ENCODE data around the gene MED12L. TPM values are rescaled to one million over a fixed set of nuclear protein-coding genes. Genes with fewer than 3 reads are reported as not detected.

MED12L gene
- total RNA-seq, 2 experiments from 2014 or later, result 2.9 to 3.4 TPM

DNA sequence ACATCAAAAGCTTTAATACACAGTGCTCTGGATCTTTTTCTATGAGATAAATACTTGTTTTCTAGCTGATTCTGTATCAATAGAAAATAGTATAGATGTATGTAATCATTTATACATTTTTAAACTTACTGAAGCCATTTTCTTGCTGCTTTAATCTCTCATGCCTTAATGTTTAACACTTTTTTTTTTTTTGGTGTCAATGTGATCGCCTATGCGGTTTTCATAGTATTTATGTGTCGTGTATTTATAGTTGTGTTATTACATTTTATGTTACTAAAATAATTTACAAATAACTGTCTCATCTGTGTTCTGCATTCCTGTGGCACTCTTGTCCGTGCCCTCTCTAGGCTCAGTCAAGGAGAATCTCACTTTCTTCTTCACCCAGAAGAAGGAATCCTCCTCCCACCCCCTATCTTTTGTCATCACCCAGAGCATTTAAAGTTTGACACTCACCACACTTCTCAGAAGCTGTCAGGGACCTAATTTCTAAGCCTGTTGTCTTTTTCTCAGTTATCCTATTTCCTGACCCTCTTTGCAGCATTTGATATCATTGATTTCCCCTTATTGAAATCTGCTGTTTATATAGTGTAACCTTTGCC, 138.9 kb downstream of the MED12L start:
- intact Hi-C loops (cut with micrococcal nuclease), result no loop called here
- Mint-ChIP-seq H3K27ac (peak overlapping the region; percentile 92), H3K9me3 (peaks cover 16% of the 10 kb centered on the region), H3K4me1 (ENCODE audit: low read depth) (peaks cover 50% of the 10 kb centered on the region), H3K27me3 (no peaks in the 10 kb centered on the region), H3K36me3 (ENCODE audit: low read depth) (peaks cover 22% of the 10 kb centered on the region), H3K4me3 (no peak overlapping the region)
- DNase-seq (no peak), ATAC-seq (no peak)
- CTCF ChIA-PET, result interaction anchor here (1.5 to 8.5 kb wide), 5 partner anchors 15 to 103 kb away, joined by 3 to 254 read pairs (median 82); partner anchors contain the start of gene P2RY14
- POLR2A ChIA-PET, result interaction anchor here (0.6 to 4.0 kb wide), 5 partner anchors 15 to 56 kb away, joined by 3 to 39 read pairs (median 4); partner anchors contain the start of gene GPR171
- TF ChIP-seq, protein P1, sequence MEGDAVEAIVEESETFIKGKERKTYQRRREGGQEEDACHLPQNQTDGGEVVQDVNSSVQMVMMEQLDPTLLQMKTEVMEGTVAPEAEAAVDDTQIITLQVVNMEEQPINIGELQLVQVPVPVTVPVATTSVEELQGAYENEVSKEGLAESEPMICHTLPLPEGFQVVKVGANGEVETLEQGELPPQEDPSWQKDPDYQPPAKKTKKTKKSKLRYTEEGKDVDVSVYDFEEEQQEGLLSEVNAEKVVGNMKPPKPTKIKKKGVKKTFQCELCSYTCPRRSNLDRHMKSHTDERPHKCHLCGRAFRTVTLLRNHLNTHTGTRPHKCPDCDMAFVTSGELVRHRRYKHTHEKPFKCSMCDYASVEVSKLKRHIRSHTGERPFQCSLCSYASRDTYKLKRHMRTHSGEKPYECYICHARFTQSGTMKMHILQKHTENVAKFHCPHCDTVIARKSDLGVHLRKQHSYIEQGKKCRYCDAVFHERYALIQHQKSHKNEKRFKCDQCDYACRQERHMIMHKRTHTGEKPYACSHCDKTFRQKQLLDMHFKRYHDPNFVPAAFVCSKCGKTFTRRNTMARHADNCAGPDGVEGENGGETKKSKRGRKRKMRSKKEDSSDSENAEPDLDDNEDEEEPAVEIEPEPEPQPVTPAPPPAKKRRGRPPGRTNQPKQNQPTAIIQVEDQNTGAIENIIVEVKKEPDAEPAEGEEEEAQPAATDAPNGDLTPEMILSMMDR (IDR thresholded peaks at IDR 0.05), result no peak

DNA sequence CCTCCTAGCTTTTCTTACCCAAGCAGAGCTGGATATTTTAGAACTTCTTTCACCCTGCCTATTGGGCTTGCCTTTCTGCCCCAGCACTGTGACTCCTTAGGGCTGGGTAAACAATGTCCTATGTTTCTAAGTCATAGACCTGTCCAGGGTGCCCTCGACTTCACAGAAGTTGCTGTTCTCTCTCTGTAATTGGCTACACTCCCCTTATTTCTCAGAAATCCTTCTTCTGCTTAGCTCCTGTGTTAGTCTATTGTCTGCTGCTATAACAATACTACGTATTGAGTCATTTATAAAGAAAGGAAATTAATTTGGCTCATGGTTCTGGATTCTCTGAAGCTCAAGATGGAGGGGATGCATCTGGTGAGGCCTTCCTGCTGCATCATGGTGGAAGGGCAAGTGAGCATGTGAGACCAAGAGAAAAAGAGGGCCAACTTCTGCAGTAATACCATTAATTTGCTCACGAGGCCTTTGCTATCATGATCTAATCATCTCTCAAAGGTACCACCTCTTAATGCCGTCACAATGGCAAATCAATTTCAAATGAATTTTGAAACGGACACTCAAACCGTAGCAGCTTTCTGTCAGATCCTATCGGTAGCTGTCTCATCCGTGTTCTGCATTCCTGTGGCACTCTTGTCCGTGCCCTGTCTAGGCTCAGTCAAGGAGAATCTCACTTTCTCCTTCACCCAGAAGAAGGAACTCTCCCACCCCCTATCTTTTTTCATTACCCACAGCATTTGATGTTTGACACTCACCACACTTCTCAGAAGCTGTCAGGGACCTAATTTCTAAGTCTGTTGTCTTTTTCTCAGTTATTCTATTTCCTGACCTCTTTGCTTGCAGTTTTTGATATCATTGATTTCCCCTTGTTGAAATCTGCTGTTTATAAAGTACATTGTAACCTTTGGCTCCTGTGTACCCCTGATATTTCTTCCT, 139.8 kb downstream of the MED12L start:
- Mint-ChIP-seq H3K27ac (peak overlapping the region; percentile 92), H3K27me3 (no peaks in the 10 kb centered on the region), H3K9me3 (peaks cover 16% of the 10 kb centered on the region), H3K4me3 (peak overlapping the region; percentile 13), H3K4me1 (ENCODE audit: low read depth) (peaks cover 50% of the 10 kb centered on the region), H3K36me3 (ENCODE audit: low read depth) (peaks cover 22% of the 10 kb centered on the region)
- TF ChIP-seq, protein P1 (IDR thresholded peaks at IDR 0.05), result no peak
- ChIA-PET POLR2A (interaction anchor here (0.7 to 4.0 kb wide), 5 partner anchors 8 to 24 kb away, joined by 3 to 39 read pairs (median 4); partner anchors contain the start of gene GPR171), CTCF (interaction anchor here (0.6 to 8.5 kb wide), 7 partner anchors 16 to 102 kb away, joined by 3 to 254 read pairs (median 30); partner anchors contain the start of gene P2RY14)
- intact Hi-C loops (cut with micrococcal nuclease), result no loop called here
- peak; percentile 37 for DNase-seq
- ATAC-seq, result peak; percentile 58

DNA sequence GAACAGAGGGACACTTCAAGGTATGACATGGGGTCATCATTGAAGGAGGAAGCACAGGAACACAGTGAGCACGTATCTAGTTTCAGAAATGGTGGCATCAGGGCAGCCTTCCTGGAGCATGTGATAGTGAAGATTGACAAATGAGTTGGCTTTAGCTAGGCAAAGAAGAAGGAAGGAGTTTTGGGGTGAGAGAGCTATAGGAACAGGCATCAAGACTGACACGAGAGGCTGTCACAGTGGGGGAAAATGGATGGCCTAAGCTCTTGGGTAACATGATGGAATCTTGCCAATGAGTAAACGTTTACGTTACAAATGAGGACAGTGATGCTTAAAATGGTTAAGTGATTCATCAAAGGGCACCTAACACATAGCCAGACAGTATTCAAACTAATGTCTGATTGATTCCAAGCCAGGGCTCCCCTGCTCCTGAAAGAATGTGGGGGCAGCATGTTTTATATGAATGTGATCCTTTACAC, 140.7 kb downstream of the MED12L start:
- Mint-ChIP-seq H3K27me3 (no peaks in the 10 kb centered on the region), H3K4me3 (peak overlapping the region; percentile 10), H3K36me3 (ENCODE audit: low read depth) (peaks cover 14% of the 10 kb centered on the region), H3K9me3 (peaks cover 11% of the 10 kb centered on the region), H3K27ac (peak overlapping the region; percentile 92), H3K4me1 (ENCODE audit: low read depth) (peaks cover 58% of the 10 kb centered on the region)
- POLR2A ChIA-PET, result interaction anchor here (0.6 to 4.0 kb wide), 5 partner anchors 9 to 58 kb away, joined by 3 to 39 read pairs (median 3); partner anchors contain the start of gene GPR171
- ATAC-seq, result peak; percentile 35
- DNase-seq, result no peak
- intact Hi-C loops (cut with micrococcal nuclease), result loop anchor here (2.0 kb wide), 2 partner anchors 21 to 57 kb away; no protein-coding TSS in a partner anchor
- CTCF ChIA-PET, result interaction anchor here (0.7 to 8.5 kb wide), 14 partner anchors 8 to 611 kb away, joined by 3 to 254 read pairs (median 16); partner anchors contain the start of gene P2RY14
- TF ChIP-seq, protein P1 (IDR thresholded peaks at IDR 0.05), result no peak

DNA sequence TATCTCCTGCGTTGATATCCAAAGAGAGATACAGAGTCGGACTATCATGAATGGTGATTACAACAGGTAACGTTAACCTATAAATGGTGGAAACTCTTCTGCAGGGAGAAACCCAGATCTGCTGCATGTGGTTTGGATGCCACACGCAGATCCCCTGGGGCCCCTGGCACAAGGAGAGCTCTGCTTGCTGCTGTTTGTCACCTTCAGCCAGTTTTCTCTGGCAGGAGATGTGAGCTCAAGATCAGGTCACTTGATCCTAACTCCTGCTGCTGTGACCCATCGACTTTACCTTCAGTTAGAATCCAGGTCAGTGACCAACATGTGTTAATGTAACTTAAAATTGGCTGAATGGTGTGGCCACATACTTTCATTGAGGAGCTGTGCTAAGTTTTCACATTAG, 141.4 kb downstream of the MED12L start:
- no peaks in the 10 kb centered on the region for H3K27me3 Mint-ChIP-seq
- peaks cover 10% of the 10 kb centered on the region for H3K9me3 Mint-ChIP-seq
- intact Hi-C loops (cut with micrococcal nuclease), result loop anchor here (2.0 kb wide), 2 partner anchors 22 to 58 kb away; no protein-coding TSS in a partner anchor
- TF ChIP-seq, protein P1 (IDR thresholded peaks at IDR 0.05), result no peak
- H3K4me3 Mint-ChIP-seq, result no peak overlapping the region
- no peak for ATAC-seq
- no peak for DNase-seq
- H3K4me1 Mint-ChIP-seq (ENCODE audit: low read depth), result peaks cover 64% of the 10 kb centered on the region
- ChIA-PET CTCF (interaction anchor here (0.7 to 8.5 kb wide), 25 partner anchors 8 to 612 kb away, joined by 3 to 254 read pairs (median 6); partner anchors contain the start of genes GPR171 and P2RY14), POLR2A (interaction anchor here (0.6 to 4.0 kb wide), 8 partner anchors 16 to 59 kb away, joined by 3 to 39 read pairs (median 4); partner anchors contain the start of genes GPR171 and P2RY14)
- H3K27ac Mint-ChIP-seq, result peak overlapping the region; percentile 92
- peaks cover 10% of the 10 kb centered on the region for H3K36me3 Mint-ChIP-seq (ENCODE audit: low read depth)
